Measurements from ENCODE around the gene NOD1. TPM values are rescaled to one million over a fixed set of nuclear protein-coding genes. Genes with fewer than 3 reads are reported as not detected.

The NOD1 gene
- total and polyA plus RNA-seq, 3 experiments from 2014 or later: 8.4 to 8.8 (median 8.8) TPM

DNA sequence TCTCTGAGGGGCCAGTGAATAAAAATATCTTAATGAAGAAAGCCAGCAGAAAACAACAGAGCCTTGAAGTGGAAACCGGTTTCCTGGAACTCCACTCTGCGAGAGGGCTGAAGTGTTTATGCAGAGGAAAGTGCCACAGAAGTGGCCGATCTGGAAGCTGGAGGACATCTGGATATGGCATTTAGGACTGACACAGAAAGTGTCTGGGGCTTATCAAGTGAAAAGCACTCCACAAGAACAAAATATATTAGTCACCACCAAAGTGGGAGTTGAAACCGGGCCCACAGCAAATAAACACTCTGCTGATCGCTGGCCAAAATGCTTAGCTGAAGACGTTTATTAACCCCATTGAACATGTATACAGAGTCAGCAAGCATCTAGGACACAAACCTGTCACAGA is 7.8 kb downstream of the NOD1 start:
- Histone ChIP-seq H3K27ac (ENCODE audit: low read depth, low read length) (peak overlapping the region; percentile 7), H3K36me3 (ENCODE audit: insufficient read depth, low read length) (no peaks in the 10 kb centered on the region), H3K4me3 (ENCODE audit: low read length) (no peak overlapping the region), H3K4me1 (ENCODE audit: insufficient read depth, low read length) (peaks cover 31% of the 10 kb centered on the region), H3K27me3 (ENCODE audit: insufficient read depth, low read length, poor library complexity, severe bottlenecking) (no peaks in the 10 kb centered on the region), H3K9me3 (ENCODE audit: low read length) (no peaks in the 10 kb centered on the region)
- POLR2A ChIA-PET: no interaction called here
- Mint-ChIP-seq H3K36me3 (peaks cover 0 to 26% (median 8%) of the 10 kb centered on the region in 3 donors), H3K27ac (peak overlapping the region in 6 of 8 donors; percentile 45 to 88 (median 74)), H3K27me3 (no peaks in the 10 kb centered on the region), H3K9me3 (no peaks in the 10 kb centered on the region), H3K4me3 (peak overlapping the region in 4 of 7 donors; percentile 43 to 69 (median 62)), H3K4me1 (peaks cover 72 to 94% (median 79%) of the 10 kb centered on the region in 3 donors)
- no peak for DNase-seq
- CTCF ChIA-PET: no interaction called here

DNA sequence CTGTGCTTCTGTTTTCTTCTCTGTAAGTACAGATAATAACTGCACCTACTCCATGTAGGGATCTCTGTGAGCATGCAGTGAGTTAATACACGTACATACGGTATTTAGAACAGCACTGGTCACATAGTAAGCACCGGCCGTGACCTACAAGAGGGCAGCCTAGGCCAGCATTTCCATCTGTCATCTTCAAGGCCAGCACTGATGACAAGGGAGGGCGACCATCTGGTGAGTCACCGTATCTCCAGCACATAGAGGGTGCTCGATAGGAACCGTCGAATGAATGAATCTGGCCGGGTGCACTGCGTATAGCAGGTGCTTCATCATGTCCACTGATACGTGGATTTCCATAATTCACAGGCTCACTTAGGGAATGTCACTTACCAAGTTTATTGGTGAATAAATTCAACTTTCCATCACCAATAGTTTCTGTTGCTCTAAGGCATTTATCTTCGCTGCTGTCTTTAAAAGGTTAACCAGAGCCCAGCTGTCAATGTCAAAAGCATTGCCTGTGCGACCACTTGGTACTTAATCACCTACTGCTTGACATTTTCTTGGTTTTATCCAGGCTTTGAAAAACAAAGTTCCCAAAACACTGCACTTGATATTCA is 8.3 kb downstream of the NOD1 start:
- H3K9me3 ChIP-seq (ENCODE audit: low read length): no peaks in the 10 kb centered on the region
- H3K27ac ChIP-seq (ENCODE audit: low read depth, low read length): no peak overlapping the region
- H3K36me3 Mint-ChIP-seq: peaks cover 0 to 26% (median 8%) of the 10 kb centered on the region in 3 donors
- no peaks in the 10 kb centered on the region for H3K27me3 Mint-ChIP-seq
- peak overlapping the region in 4 of 8 donors; percentile 55 to 88 (median 66) for H3K27ac Mint-ChIP-seq
- no peak for DNase-seq
- ChIA-PET POLR2A (no interaction called here), CTCF (no interaction called here)
- H3K4me3 Mint-ChIP-seq: peak overlapping the region in 2 of 7 donors; percentile 62 to 69
- H3K36me3 ChIP-seq (ENCODE audit: insufficient read depth, low read length): no peaks in the 10 kb centered on the region
- no peaks in the 10 kb centered on the region for H3K9me3 Mint-ChIP-seq
- H3K4me3 ChIP-seq (ENCODE audit: low read length): no peak overlapping the region
- H3K4me1 ChIP-seq (ENCODE audit: insufficient read depth, low read length): peaks cover 31% of the 10 kb centered on the region
- H3K27me3 ChIP-seq (ENCODE audit: insufficient read depth, low read length, poor library complexity, severe bottlenecking): no peaks in the 10 kb centered on the region
- peaks cover 71 to 94% (median 80%) of the 10 kb centered on the region in 3 donors for H3K4me1 Mint-ChIP-seq

DNA sequence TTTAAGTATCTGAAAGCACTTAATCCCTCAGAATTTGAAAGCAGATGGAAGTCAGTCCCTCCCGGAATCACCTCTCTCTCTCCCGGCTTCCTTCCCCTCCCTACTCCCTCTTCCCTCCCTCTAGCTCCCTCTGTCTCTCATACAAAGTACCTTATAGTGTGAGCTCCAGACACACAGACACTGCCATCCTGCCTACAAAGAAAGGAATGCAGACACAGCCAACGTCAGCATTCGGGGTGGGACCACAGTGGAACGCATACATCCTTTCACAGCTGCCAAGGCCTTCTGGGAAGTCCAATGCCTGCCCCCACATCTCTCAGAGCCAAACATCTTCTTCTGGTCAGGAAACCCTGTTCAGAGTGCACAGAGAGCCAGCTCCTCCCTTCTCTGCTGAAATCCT is 9.3 kb downstream of the NOD1 start:
- DNase-seq: no peak
- Histone ChIP-seq H3K9me3 (ENCODE audit: low read length) (no peaks in the 10 kb centered on the region), H3K27ac (ENCODE audit: low read depth, low read length) (no peak overlapping the region), H3K4me1 (ENCODE audit: insufficient read depth, low read length) (peaks cover 31% of the 10 kb centered on the region), H3K36me3 (ENCODE audit: insufficient read depth, low read length) (no peaks in the 10 kb centered on the region), H3K4me3 (ENCODE audit: low read length) (no peak overlapping the region), H3K27me3 (ENCODE audit: insufficient read depth, low read length, poor library complexity, severe bottlenecking) (no peaks in the 10 kb centered on the region)
- H3K9me3 Mint-ChIP-seq: no peaks in the 10 kb centered on the region
- H3K4me1 Mint-ChIP-seq: peaks cover 69 to 93% (median 84%) of the 10 kb centered on the region in 3 donors
- no peaks in the 10 kb centered on the region for H3K27me3 Mint-ChIP-seq
- H3K4me3 Mint-ChIP-seq: no peak overlapping the region
- peak overlapping the region in 2 of 8 donors; percentile 11 to 17 for H3K27ac Mint-ChIP-seq
- POLR2A ChIA-PET: no interaction called here
- CTCF ChIA-PET: no interaction called here
- H3K36me3 Mint-ChIP-seq: peaks cover 0 to 22% (median 8%) of the 10 kb centered on the region in 3 donors

DNA sequence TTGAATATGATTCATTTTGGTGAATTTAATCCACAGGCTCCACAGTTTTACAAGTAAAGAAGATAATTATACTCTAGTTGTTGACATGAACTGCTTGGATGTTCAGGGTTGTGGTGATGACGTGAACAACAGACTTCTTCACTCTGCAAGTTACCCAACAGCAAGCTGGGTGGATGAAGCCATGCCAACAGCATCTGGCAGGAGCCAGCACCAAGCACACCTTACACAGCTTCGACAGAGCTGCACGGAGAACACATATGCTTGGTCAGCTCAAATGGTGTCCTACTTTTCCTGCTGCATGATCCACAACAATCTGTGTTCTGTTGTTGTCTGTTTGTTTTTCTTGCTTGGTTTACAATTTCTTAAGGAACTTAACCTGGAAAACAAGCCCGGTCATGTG is 9.8 kb downstream of the NOD1 start:
- Histone ChIP-seq H3K4me3 (ENCODE audit: low read length) (no peak overlapping the region), H3K4me1 (ENCODE audit: insufficient read depth, low read length) (peaks cover 31% of the 10 kb centered on the region), H3K27ac (ENCODE audit: low read depth, low read length) (no peak overlapping the region), H3K36me3 (ENCODE audit: insufficient read depth, low read length) (no peaks in the 10 kb centered on the region), H3K9me3 (ENCODE audit: low read length) (no peaks in the 10 kb centered on the region), H3K27me3 (ENCODE audit: insufficient read depth, low read length, poor library complexity, severe bottlenecking) (no peaks in the 10 kb centered on the region)
- peaks cover 0 to 20% (median 8%) of the 10 kb centered on the region in 3 donors for H3K36me3 Mint-ChIP-seq
- no peaks in the 10 kb centered on the region for H3K27me3 Mint-ChIP-seq
- no peaks in the 10 kb centered on the region for H3K9me3 Mint-ChIP-seq
- DNase-seq: no peak
- POLR2A ChIA-PET: no interaction called here
- CTCF ChIA-PET: interaction anchor here (1.0 kb wide), 1 partner anchor 9 kb away, joined by 3 read pairs; no protein-coding TSS in a partner anchor
- H3K4me3 Mint-ChIP-seq: no peak overlapping the region
- H3K27ac Mint-ChIP-seq: peak overlapping the region in 1 of 8 donors; percentile 52
- peaks cover 64 to 88% (median 84%) of the 10 kb centered on the region in 3 donors for H3K4me1 Mint-ChIP-seq

DNA sequence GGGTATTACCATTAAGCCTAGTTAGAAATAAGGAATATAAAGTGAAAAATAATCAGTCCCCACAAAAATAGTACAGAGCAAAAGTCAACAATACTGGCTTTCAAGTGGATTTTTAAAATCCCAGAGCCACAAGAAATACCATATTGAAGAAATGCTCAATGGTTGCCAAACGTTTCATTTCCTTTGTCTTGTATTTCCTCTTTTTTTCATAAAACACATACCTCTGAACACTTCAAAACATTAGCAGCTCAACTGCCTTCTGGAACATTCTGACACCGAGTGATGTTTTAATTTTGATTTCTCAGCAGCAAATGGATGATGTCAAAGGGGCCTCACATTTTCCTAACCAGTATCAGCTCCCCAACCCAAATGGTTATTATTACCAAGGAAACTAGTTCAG is 10.5 kb downstream of the NOD1 start:
- no peak overlapping the region for H3K27ac ChIP-seq (ENCODE audit: low read depth, low read length)
- ChIA-PET POLR2A (no interaction called here), CTCF (interaction anchor here (1.0 kb wide), 1 partner anchor 10 kb away, joined by 3 read pairs; no protein-coding TSS in a partner anchor)
- no peaks in the 10 kb centered on the region for H3K9me3 Mint-ChIP-seq
- no peaks in the 10 kb centered on the region for H3K9me3 ChIP-seq (ENCODE audit: low read length)
- peaks cover 31% of the 10 kb centered on the region for H3K4me1 ChIP-seq (ENCODE audit: insufficient read depth, low read length)
- H3K36me3 Mint-ChIP-seq: peaks cover 0 to 26% (median 8%) of the 10 kb centered on the region in 3 donors
- no peak overlapping the region for H3K4me3 Mint-ChIP-seq
- no peak overlapping the region for H3K4me3 ChIP-seq (ENCODE audit: low read length)
- H3K36me3 ChIP-seq (ENCODE audit: insufficient read depth, low read length): no peaks in the 10 kb centered on the region
- peaks cover 58 to 81% (median 77%) of the 10 kb centered on the region in 3 donors for H3K4me1 Mint-ChIP-seq
- DNase-seq: no peak
- H3K27me3 ChIP-seq (ENCODE audit: insufficient read depth, low read length, poor library complexity, severe bottlenecking): no peaks in the 10 kb centered on the region
- no peaks in the 10 kb centered on the region for H3K27me3 Mint-ChIP-seq
- H3K27ac Mint-ChIP-seq: peak overlapping the region in 3 of 8 donors; percentile 45 to 79 (median 55)

- H3K4me3 ChIP-seq (ENCODE audit: low read length): no peak overlapping the region
- Mint-ChIP-seq H3K4me1 (peaks cover 51 to 75% (median 69%) of the 10 kb centered on the region in 3 donors), H3K9me3 (no peaks in the 10 kb centered on the region), H3K27me3 (no peaks in the 10 kb centered on the region), H3K4me3 (peak overlapping the region in 1 of 7 donors; percentile 56), H3K36me3 (peaks cover 0 to 31% (median 5%) of the 10 kb centered on the region in 3 donors), H3K27ac (peak overlapping the region in 1 of 8 donors; percentile 55)
- peaks cover 29% of the 10 kb centered on the region for H3K4me1 ChIP-seq (ENCODE audit: insufficient read depth, low read length)
- no peaks in the 10 kb centered on the region for H3K9me3 ChIP-seq (ENCODE audit: low read length)
- POLR2A ChIA-PET: no interaction called here
- DNase-seq: no peak
- no peak overlapping the region for H3K27ac ChIP-seq (ENCODE audit: low read depth, low read length)
- H3K27me3 ChIP-seq (ENCODE audit: insufficient read depth, low read length, poor library complexity, severe bottlenecking): no peaks in the 10 kb centered on the region
- no peaks in the 10 kb centered on the region for H3K36me3 ChIP-seq (ENCODE audit: insufficient read depth, low read length)
- CTCF ChIA-PET: no interaction called here
Observed at GRCh38 chr7:30467271-30467670, 11.3 kb downstream of the NOD1 start.

DNA sequence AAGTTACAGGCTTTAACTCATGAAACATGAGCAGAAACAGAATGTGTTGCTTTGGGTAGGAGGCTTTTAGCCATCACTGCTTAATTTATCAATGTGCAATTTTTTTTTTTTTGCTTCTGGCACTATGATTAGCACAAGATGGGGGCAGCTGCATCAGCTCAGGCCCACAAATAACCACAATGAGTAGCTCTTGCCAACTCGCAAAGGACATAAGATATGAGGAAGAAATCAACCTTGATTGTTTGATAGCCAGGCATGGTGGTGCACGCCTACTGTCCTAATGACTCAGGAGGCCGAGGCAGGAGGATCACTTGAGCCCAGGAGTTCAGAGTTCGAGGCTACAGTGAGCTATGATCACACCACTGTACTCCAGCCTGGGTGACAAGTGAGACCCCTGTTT is 12.3 kb downstream of the NOD1 start:
- H3K27me3 Mint-ChIP-seq: no peaks in the 10 kb centered on the region
- H3K4me1 Mint-ChIP-seq: peaks cover 42 to 65% (median 59%) of the 10 kb centered on the region in 3 donors
- ChIA-PET POLR2A (no interaction called here), CTCF (no interaction called here)
- no peaks in the 10 kb centered on the region for H3K9me3 Mint-ChIP-seq
- no peak overlapping the region for H3K27ac ChIP-seq (ENCODE audit: low read depth, low read length)
- no peaks in the 10 kb centered on the region for H3K9me3 ChIP-seq (ENCODE audit: low read length)
- no peaks in the 10 kb centered on the region for H3K36me3 ChIP-seq (ENCODE audit: insufficient read depth, low read length)
- peaks cover 19% of the 10 kb centered on the region for H3K4me1 ChIP-seq (ENCODE audit: insufficient read depth, low read length)
- H3K27ac Mint-ChIP-seq: peak overlapping the region in 1 of 8 donors; percentile 86
- H3K27me3 ChIP-seq (ENCODE audit: insufficient read depth, low read length, poor library complexity, severe bottlenecking): no peaks in the 10 kb centered on the region
- H3K4me3 ChIP-seq (ENCODE audit: low read length): no peak overlapping the region
- DNase-seq: no peak
- H3K4me3 Mint-ChIP-seq: no peak overlapping the region
- H3K36me3 Mint-ChIP-seq: peaks cover 0 to 37% (median 5%) of the 10 kb centered on the region in 3 donors

GRCh38 chr7:30465811-30466180 is 12.8 kb downstream of the NOD1 start:
- Histone ChIP-seq H3K27ac (ENCODE audit: low read depth, low read length) (no peak overlapping the region), H3K4me3 (ENCODE audit: low read length) (no peak overlapping the region), H3K9me3 (ENCODE audit: low read length) (no peaks in the 10 kb centered on the region), H3K27me3 (ENCODE audit: insufficient read depth, low read length, poor library complexity, severe bottlenecking) (no peaks in the 10 kb centered on the region), H3K36me3 (ENCODE audit: insufficient read depth, low read length) (no peaks in the 10 kb centered on the region), H3K4me1 (ENCODE audit: insufficient read depth, low read length) (peaks cover 14% of the 10 kb centered on the region)
- ChIA-PET CTCF (no interaction called here), POLR2A (no interaction called here)
- H3K9me3 Mint-ChIP-seq: no peaks in the 10 kb centered on the region
- H3K27ac Mint-ChIP-seq: peak overlapping the region in 2 of 8 donors; percentile 19 to 75
- peaks cover 38 to 60% (median 54%) of the 10 kb centered on the region in 3 donors for H3K4me1 Mint-ChIP-seq
- peak overlapping the region in 1 of 7 donors; percentile 9 for H3K4me3 Mint-ChIP-seq
- no peak for DNase-seq
- H3K36me3 Mint-ChIP-seq: peaks cover 0 to 38% (median 5%) of the 10 kb centered on the region in 3 donors
- H3K27me3 Mint-ChIP-seq: no peaks in the 10 kb centered on the region

All from CD8-positive, alpha-beta memory T cell (primary cell).